Measurements from ENCODE around the gene WASF1. TPM values are rescaled to one million over a fixed set of nuclear protein-coding genes. Genes with fewer than 3 reads are reported as not detected.

WASF1 gene
- total RNA-seq, 1 donor from 2014 or later = 13.0 TPM

GRCh38 chr6:110068592-110068967 is 110.9 kb downstream of the WASF1 start:
- TF ChIP-seq CTCF (conservative IDR thresholded peaks at IDR 0.05; ENCODE audit: low read depth, low read length) = no peak
- no peak for DNase-seq (ENCODE audit: low read depth)
- no peak overlapping the region for H3K4me3 ChIP-seq (ENCODE audit: low read depth, low read length)

DNA sequence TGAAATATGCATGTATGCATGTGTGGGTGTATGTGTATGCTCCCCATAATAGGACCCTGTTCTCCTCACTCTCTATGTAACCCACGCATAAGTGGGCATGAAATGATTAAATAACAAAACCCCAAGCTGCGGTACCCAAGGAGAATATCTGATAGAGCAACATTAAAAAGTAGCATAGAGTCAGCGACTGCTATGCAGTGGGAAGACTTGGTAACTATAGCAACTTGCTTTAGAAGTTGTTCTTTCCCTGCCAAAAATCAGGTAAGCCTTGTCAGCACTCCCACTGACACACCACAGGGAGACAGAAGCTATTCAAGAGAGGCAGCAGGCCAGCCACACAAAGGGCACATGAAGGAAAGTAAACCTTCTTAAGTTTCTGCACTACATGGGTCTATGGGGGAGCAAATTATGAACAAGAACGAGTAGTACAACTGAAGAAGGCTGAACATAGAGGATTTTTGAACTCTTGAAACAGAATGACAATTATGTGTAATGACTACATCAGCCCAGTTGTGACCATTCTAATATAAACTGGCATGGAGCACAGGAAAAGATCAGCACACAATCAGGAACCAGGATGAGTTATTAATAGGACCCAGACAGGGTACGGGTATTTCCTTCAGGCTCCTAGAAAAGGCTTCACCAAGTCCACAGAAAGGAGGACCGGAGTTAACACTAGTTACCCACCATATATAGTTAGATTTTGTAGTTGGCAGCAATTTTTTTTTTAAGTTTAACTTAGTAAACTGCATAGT is 111.5 kb downstream of the WASF1 start:
- no peak overlapping the region for H3K4me3 ChIP-seq (ENCODE audit: low read depth, low read length)
- no peak for TF ChIP-seq CTCF (conservative IDR thresholded peaks at IDR 0.05; ENCODE audit: low read depth, low read length)
- no peak for DNase-seq (ENCODE audit: low read depth)

DNA sequence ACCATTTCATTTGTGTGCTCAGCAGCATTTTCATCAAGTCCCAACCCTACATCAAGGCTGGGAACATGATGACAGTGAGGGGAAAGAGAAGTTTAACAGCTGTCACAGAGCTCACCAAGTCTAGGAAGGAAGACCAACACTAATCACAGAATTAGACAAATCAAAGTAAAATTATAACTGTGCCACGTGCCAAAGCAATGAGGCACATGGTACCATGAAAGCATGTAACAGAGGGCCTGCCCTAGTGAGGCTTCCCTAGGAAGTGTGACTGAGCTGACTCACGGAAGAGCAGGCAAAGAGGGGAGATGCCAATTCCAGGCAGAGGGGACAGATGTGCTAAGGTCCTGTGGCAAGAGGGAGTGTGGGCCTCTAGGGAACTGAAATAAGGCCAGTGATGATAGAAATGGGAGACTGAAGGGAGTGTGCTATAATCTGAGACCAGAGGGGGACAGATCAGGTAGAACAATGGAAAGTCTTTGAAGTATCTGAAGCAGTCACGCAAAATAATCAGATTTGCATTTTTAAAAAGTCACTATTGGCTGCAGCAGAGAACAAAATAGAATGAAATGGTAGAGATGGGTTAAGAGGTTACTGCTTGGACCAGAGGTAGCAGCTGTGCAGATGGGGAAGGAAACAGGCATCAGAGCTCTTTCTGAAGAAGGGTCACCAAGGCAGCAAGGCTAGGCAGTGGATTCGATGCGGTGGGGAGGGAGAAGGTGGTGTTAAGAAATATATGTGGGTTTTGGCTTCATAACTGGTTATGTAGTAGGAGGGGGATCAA is 114.5 kb downstream of the WASF1 start:
- DNase-seq (ENCODE audit: low read depth) = no peak
- TF ChIP-seq CTCF (conservative IDR thresholded peaks at IDR 0.05; ENCODE audit: low read depth, low read length) = no peak
- no peak overlapping the region for H3K4me3 ChIP-seq (ENCODE audit: low read depth, low read length)

DNA sequence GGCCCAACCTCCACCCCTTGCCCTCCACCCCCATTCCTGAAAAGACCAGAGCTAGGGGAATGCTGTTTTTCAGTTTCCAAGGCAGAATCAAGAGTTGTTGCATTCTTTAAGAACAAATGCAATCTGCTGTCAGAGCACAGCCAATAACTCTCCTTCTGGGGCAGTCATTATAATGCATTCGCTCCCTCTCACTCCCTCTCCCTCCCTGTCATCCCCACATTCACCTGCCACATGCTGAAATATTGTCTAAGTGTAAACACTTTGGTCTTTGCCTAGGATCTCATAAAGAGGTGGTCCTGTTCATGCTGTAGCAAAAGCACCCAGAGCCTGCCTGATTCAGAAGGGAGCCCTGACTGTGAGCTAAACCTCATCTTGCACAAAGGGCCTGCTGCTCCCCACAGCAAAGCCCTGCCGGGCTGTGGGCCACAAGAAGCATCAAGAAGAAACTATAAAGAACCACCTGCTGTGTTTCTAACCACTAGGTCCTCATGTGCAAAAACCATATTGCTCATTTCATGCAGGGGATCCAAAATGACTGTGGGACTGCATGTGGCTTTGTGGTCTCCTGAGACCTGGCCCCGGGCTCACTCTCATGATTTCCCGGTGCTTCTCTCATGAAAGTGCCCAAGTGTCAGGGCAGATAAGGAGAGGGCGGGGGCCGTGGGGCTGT is 115.7 kb downstream of the WASF1 start:
- TF ChIP-seq CTCF (conservative IDR thresholded peaks at IDR 0.05; ENCODE audit: low read depth, low read length) = no peak
- H3K4me3 ChIP-seq (ENCODE audit: low read depth, low read length) = no peak overlapping the region
- DNase-seq (ENCODE audit: low read depth) = no peak

- no peak for TF ChIP-seq CTCF (conservative IDR thresholded peaks at IDR 0.05; ENCODE audit: low read depth, low read length)
- DNase-seq (ENCODE audit: low read depth) = no peak
- no peak overlapping the region for H3K4me3 ChIP-seq (ENCODE audit: low read depth, low read length)
Measured at GRCh38 chr6:110055387-110055735, 124.1 kb downstream of the WASF1 start.

DNA sequence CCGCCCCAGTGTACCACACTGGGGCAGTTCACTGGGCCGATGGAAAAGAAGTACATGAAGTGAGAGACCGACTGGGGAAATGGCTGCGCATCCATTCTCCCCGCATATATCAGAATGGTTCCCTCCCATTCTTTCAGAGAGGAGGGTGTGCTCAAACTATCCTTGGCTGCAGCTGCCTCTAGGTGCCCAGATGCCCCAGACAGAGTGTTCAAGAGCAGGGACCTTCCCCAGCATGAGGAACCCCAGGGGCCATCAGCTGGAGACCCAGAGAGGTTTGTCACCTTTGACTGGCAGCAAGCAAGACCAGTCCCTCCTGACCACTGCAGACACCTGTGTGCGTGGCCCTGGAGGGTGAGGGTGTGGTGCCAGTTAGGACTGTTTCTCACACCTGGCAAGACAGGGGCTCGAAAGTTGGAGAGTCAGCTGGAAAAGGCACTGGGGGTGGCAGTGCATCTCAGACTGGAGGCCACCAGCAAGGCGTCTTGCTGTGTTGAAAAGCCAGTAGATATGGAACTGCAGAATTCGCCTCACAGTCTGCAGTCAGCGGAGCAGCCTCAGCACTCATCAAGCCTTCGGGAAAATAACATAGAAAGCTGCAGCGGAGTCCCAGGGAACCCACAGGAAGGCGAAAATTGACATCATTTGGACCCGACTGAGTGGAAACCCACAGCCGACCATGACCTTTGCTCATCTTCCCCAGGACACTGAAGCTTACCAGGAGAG is 124.6 kb downstream of the WASF1 start:
- no peak for DNase-seq (ENCODE audit: low read depth)
- TF ChIP-seq CTCF (conservative IDR thresholded peaks at IDR 0.05; ENCODE audit: low read depth, low read length) = no peak
- no peak overlapping the region for H3K4me3 ChIP-seq (ENCODE audit: low read depth, low read length)

Data from epithelial cell of proximal tubule (primary cell).